Body of pancreas (tissue), 4 donors: ENCODE results near the gene ZRANB3. TPM values are rescaled to one million over a fixed set of nuclear protein-coding genes. Genes with fewer than 3 reads are reported as not detected.
"Not testable (repeated sequence)": the region's sequence is repeated elsewhere in the genome, so short reads cannot be mapped to it uniquely, and the experiment has no call there.

ENCODE experiments used
- ATAC-seq: fragments of 150-250 bp; one replicate; pipeline ENCODE4 v1.9.1; 2016
- DNase-seq, 4 donors: peaks; one replicate each; pipeline ENCODE4 v3.0.0-alpha.2; 2019
- H3K27ac ChIP-seq, 4 donors: fragments of 200-600 bp; sonication (generic); 1 replicate in 3 of 4; 2 replicates in 1 of 4; pipeline versions ENCODE4 v1.5.1 to v1.6.1; 2016 to 2019; ENCODE audit warnings: mild to moderate bottlenecking in 1 of 4, mixed read lengths in 1 of 4, moderate library complexity in 1 of 4
- H3K27me3 ChIP-seq, 2 donors: fragments of 200-600 bp; sonication (generic); one replicate each; pipeline ENCODE4 v1.6.0; 2016; ENCODE audit warnings: mild to moderate bottlenecking in 1 of 2
- H3K36me3 ChIP-seq, 2 donors: fragments of 200-600 bp; sonication (generic); replicated peaks in 1 of 2; 2 replicates each; pipeline ENCODE4 v1.5.1; 2016; ENCODE audit warnings: low read depth in 2 of 2; ENCODE audit not compliant: insufficient read depth in 1 of 2
- H3K4me1 ChIP-seq: fragments of 200-600 bp; sonication (generic); one replicate; pipeline ENCODE4 v1.6.0; 2016
- H3K4me3 ChIP-seq, 2 donors: fragments of 200-600 bp; sonication (generic); 1 replicate in 1 of 2; 2 replicates in 1 of 2; pipeline ENCODE4 v1.5.1; 2016 to 2019
- H3K9me3 ChIP-seq, 3 donors: fragments of 200-600 bp; sonication (generic); 1 replicate in 2 of 3; 2 replicates in 1 of 3; pipeline ENCODE4 v1.5.1; 2016
- POLR2A ChIP-seq, 3 donors: fragments of 450-650 bp; IDR thresholded peaks; one replicate each; pipeline ENCODE4 v1.6.1; 2016; ENCODE audit warnings: antibody characterized with exemption in 3 of 3, mild to moderate bottlenecking in 2 of 3
- WGBS, 2 donors: methylation state at CpG; one replicate each; pipeline ENCODE4 v1.1.5; 2017; 5-methylcytosine and 5-hydroxymethylcytosine counted together
- intact Hi-C: fragments of 100-400 bp; cut with DNase I; formaldehyde crosslinking; loops from one replicate; pipeline ENCODE4 v1.15.1; 2023
- total RNA-seq, 2 donors: library from RNA; depleted of rRNA; stranded (reverse); fragments of >200 nt; gene quantifications; one replicate each; pipeline ENCODE4 v1.1.0, GENCODE V29; 2016
- TF ChIP-seq, protein P1 (sequence below), 7 experiments: fragments of 450-650 bp in 4 of 7; fragments of 200-600 bp in 3 of 7; sonication (generic) in 3 of 7; IDR thresholded peaks; one replicate each; pipeline ENCODE4 v1.5.1; 2016 to 2019; ENCODE audit warnings: antibody characterized with exemption in 7 of 7

ZRANB3 gene
- total RNA-seq, 2 donors from 2014 or later = 3.4 to 10.2 TPM

DNA sequence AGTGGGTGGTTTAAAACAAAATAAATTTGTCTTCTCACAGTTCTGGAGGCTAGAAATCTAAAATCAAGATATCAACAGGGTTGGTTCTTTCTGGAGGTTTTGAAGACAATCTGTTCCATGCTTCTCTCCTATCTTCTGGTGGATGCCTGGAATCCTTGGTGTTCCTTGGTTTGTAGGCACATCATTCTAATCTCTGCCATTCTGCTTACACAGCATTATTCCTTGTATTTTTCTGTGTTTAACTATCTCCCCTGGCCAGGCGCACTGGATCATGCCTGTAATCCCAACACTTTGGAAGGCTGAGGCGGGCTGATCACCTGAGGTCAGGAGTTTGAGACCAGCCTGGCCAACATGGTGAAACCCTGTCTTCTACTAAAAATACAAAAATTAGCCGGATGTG lies 108.1 kb downstream of the ZRANB3 start:
- H3K27ac ChIP-seq = no peak overlapping the region
- intact Hi-C loops = no loop called here
- no peaks in the 10 kb centered on the region for H3K9me3 ChIP-seq
- H3K36me3 ChIP-seq = no peaks in the 10 kb centered on the region
- no peak for ATAC-seq
- no peaks in the 10 kb centered on the region for H3K27me3 ChIP-seq
- no peaks in the 10 kb centered on the region for H3K4me1 ChIP-seq
- 94 to 100% methylated on average over 3 of the region's 3 CpGs for WGBS, 2 donors
- no peak for DNase-seq
- TF ChIP-seq, protein P1, sequence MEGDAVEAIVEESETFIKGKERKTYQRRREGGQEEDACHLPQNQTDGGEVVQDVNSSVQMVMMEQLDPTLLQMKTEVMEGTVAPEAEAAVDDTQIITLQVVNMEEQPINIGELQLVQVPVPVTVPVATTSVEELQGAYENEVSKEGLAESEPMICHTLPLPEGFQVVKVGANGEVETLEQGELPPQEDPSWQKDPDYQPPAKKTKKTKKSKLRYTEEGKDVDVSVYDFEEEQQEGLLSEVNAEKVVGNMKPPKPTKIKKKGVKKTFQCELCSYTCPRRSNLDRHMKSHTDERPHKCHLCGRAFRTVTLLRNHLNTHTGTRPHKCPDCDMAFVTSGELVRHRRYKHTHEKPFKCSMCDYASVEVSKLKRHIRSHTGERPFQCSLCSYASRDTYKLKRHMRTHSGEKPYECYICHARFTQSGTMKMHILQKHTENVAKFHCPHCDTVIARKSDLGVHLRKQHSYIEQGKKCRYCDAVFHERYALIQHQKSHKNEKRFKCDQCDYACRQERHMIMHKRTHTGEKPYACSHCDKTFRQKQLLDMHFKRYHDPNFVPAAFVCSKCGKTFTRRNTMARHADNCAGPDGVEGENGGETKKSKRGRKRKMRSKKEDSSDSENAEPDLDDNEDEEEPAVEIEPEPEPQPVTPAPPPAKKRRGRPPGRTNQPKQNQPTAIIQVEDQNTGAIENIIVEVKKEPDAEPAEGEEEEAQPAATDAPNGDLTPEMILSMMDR (IDR thresholded peaks at IDR 0.05) = no peak
- TF ChIP-seq POLR2A (IDR thresholded peaks at IDR 0.05) = no peak
- H3K4me3 ChIP-seq = no peak overlapping the region

- TF ChIP-seq, protein P1 (IDR thresholded peaks at IDR 0.05) = no peak
- no peak for TF ChIP-seq POLR2A (IDR thresholded peaks at IDR 0.05)
- Histone ChIP-seq H3K27ac (no peak overlapping the region), H3K4me1 (no peaks in the 10 kb centered on the region), H3K9me3 (no peaks in the 10 kb centered on the region), H3K27me3 (no peaks in the 10 kb centered on the region), H3K36me3 (no peaks in the 10 kb centered on the region), H3K4me3 (no peak overlapping the region)
- intact Hi-C loops = no loop called here
- DNase-seq = no peak
- 95 to 98% methylated on average over 3 of the region's 3 CpGs for WGBS, 2 donors
- ATAC-seq = no peak
Measured at GRCh38 chr2:135411646-135412045, 119.4 kb downstream of the ZRANB3 start.

GRCh38 chr2:135409436-135409835 lies 121.6 kb downstream of the ZRANB3 start:
- DNase-seq (no peak), ATAC-seq (no peak)
- Histone ChIP-seq H3K9me3 (no peaks in the 10 kb centered on the region), H3K27me3 (no peaks in the 10 kb centered on the region), H3K27ac (no peak overlapping the region), H3K4me1 (no peaks in the 10 kb centered on the region), H3K36me3 (no peaks in the 10 kb centered on the region), H3K4me3 (no peak overlapping the region)
- no peak for TF ChIP-seq POLR2A (IDR thresholded peaks at IDR 0.05)
- TF ChIP-seq, protein P1 (IDR thresholded peaks at IDR 0.05) = no peak
- intact Hi-C loops = no loop called here
- 80 to 92% methylated on average over 5 of the region's 5 CpGs for WGBS, 2 donors

GRCh38 chr2:135396259-135396658 lies 134.8 kb downstream of the ZRANB3 start:
- H3K27me3 ChIP-seq, ATAC-seq, DNase-seq, H3K4me1 ChIP-seq, intact Hi-C loops, H3K4me3 ChIP-seq, H3K27ac ChIP-seq, H3K36me3 ChIP-seq, H3K9me3 ChIP-seq: not testable (repeated sequence)
- WGBS, 2 donors = 79 to 90% methylated on average over 1 of the region's 1 CpG

DNA sequence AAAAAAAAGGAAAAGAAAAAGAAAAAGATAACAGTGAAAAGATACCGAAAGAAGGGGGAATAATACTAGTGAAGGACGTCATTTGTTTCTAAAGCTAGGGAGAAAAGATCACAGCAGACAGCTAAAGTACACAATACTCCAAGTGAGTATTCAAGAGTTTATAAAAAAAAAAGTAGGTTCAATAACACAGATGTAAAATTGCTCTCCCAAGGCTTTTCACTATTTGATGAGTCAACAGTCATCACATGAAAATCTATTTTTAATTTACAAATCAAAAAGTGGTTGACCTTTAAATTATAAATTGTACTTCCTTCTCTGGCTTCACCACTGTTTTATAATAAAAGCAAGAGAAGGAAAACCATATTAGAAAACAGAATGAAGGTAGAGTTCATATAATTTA lies 144.0 kb downstream of the ZRANB3 start:
- intact Hi-C loops = no loop called here

More for the DNA sequence above, 144.0 kb downstream of the ZRANB3 start:
- Histone ChIP-seq H3K27ac (no peak overlapping the region), H3K27me3 (no peaks in the 10 kb centered on the region), H3K4me1 (no peaks in the 10 kb centered on the region), H3K4me3 (no peak overlapping the region), H3K36me3 (no peaks in the 10 kb centered on the region), H3K9me3 (no peaks in the 10 kb centered on the region)
- TF ChIP-seq POLR2A (IDR thresholded peaks at IDR 0.05) = no peak
- TF ChIP-seq, protein P1 (IDR thresholded peaks at IDR 0.05) = no peak
- WGBS, 2 donors = 52 to 54% methylated on average over 2 of the region's 2 CpGs
- ATAC-seq (no peak), DNase-seq (no peak)
